Adrenal gland (tissue), 12 donors: ENCODE results near the gene APBA1. TPM values are rescaled to one million over a fixed set of nuclear protein-coding genes. Genes with fewer than 3 reads are reported as not detected.

Experiments
- DNase-seq, 7 donors: peaks; one replicate each; pipeline ENCODE4 v3.0.0-alpha.2; 2019 to 2020
- H3K27ac ChIP-seq, 5 donors: fragments of 200-600 bp; sonication (generic) in 4 of 5; 1 replicate in 3 of 5; 2 replicates in 2 of 5; pipeline versions ENCODE4 v1.5.1 to v1.8.0; 2016 to 2020; ENCODE audit warnings: mild to moderate bottlenecking in 1 of 5
- H3K27me3 ChIP-seq: fragments of 200-600 bp; 2 replicates; pipeline ENCODE4 v1.8.0; 2021
- H3K36me3 ChIP-seq, 2 donors: fragments of 200-600 bp; replicated peaks in 1 of 2; 1 replicate in 1 of 2; 2 replicates in 1 of 2; pipeline versions ENCODE4 v1.5.1 to v1.8.0; 2018 to 2022
- H3K4me1 ChIP-seq, 2 donors: fragments of 200-600 bp; replicated peaks in 1 of 2; 1 replicate in 1 of 2; 2 replicates in 1 of 2; pipeline versions ENCODE4 v1.5.1 to v1.8.0; 2018 to 2021
- H3K4me3 ChIP-seq, 4 donors: fragments of 200-600 bp; sonication (generic) in 3 of 4; one replicate each; pipeline ENCODE4 v1.5.1; 2016 to 2018
- H3K9me3 ChIP-seq, 3 donors: fragments of 200-600 bp; sonication (generic) in 1 of 3; replicated peaks in 1 of 3; 1 replicate in 2 of 3; 2 replicates in 1 of 3; pipeline versions ENCODE4 v1.5.1 to v1.8.0; 2016 to 2021
- CTCF ChIP-seq, 6 experiments: fragments of 450-650 bp in 4 of 6; fragments of 200-600 bp in 2 of 6; sonication (generic) in 1 of 6; IDR thresholded peaks; 1 replicate in 5 of 6; 2 replicates in 1 of 6; pipeline versions ENCODE4 v1.5.1 to v1.8.0; 2016 to 2021; ENCODE audit warnings: antibody characterized with exemption in 6 of 6, mild to moderate bottlenecking in 2 of 6, moderate library complexity in 1 of 6
- POLR2A ChIP-seq, 2 donors: fragments of 450-650 bp; IDR thresholded peaks; one replicate each; pipeline ENCODE4 v1.6.1; 2017; ENCODE audit warnings: antibody characterized with exemption in 2 of 2, mild to moderate bottlenecking in 2 of 2, moderate library complexity in 1 of 2
- WGBS, 4 donors: extraction: QIAGEN DNeasy Blood & Tissue Kit in 2 of 4; methylation state at CpG; one replicate each; pipeline versions ENCODE4 v1.1.5 to v1.1.7; 2013 to 2017; 5-methylcytosine and 5-hydroxymethylcytosine counted together
- intact Hi-C, 2 donors: fragments of 100-400 bp; cut with DNase I; formaldehyde crosslinking; loops; one replicate each; pipeline versions ENCODE4 v1.14.1 to v1.15.0; 2022 to 2023
- polyA plus RNA-seq, 3 donors: library from polyadenylated mRNA; stranded (reverse); fragments of 200-250 nt in 2 of 3; fragments of 350-450 nt in 1 of 3; fragmentation: Illumina TruSeq in 1 of 3; extraction: RNeasy Lipid Tissue Mini Kit (QIAGEN cat#74804) in 1 of 3; gene quantifications; one replicate each; pipeline ENCODE4 v1.2.3, GENCODE V29; 2013 to 2014
- total RNA-seq, 9 donors: library from RNA; depleted of rRNA in 4 of 9; stranded (reverse); fragments of >200 nt in 4 of 9; fragments of 120-200 nt in 1 of 9; fragmentation: NEBNext Ultra II Directional in 1 of 9; extraction: Animal tissue kit (Norgen Biotek cat#: 25700) in 1 of 9; gene quantifications; one replicate each; pipeline versions ENCODE4 v1.1.0 to v1.2.4, GENCODE V29; 2013 to 2023
- donor health status: healthy with polysubstance abuse.
- donor health status: Bipolar disorder and iron deficiency.
- donor health status: DM: yes; HTN: yes; CAD: no.
- donor health status: DM: no; HTN: no; CAD: no.
- donor health status: DM: no; HTN: no; CAD: no.
- donor health status: DM: yes; HTN: yes; CAD: no.

Gene APBA1
- total and polyA plus RNA-seq, 12 donors, result 0.64 to 6.4 (median 3.5) TPM

GRCh38 chr9:69498470-69498869, 173.7 kb downstream of the APBA1 start:
- Histone ChIP-seq H3K4me3 (no peak overlapping the region), H3K36me3 (no peaks in the 10 kb centered on the region), H3K27me3 (no peaks in the 10 kb centered on the region), H3K27ac (no peak overlapping the region), H3K9me3 (no peaks in the 10 kb centered on the region), H3K4me1 (no peaks in the 10 kb centered on the region)
- WGBS, 4 donors, result 82 to 92% (median 84%) methylated on average over 3 of the region's 3 CpGs
- TF ChIP-seq POLR2A (IDR thresholded peaks at IDR 0.05) (no peak), CTCF (IDR thresholded peaks at IDR 0.05) (no peak)
- no peak for DNase-seq
- intact Hi-C loops, result no loop called here

- Histone ChIP-seq H3K27me3 (no peaks in the 10 kb centered on the region), H3K9me3 (no peaks in the 10 kb centered on the region), H3K4me1 (no peaks in the 10 kb centered on the region), H3K4me3 (no peak overlapping the region), H3K27ac (no peak overlapping the region), H3K36me3 (no peaks in the 10 kb centered on the region)
- intact Hi-C loops, result no loop called here
- TF ChIP-seq POLR2A (IDR thresholded peaks at IDR 0.05), result no peak
- no peak for TF ChIP-seq CTCF (IDR thresholded peaks at IDR 0.05)
- DNase-seq, result no peak
- WGBS, 4 donors, result 50 to 73% (median 56%) methylated on average over 4 of the region's 4 CpGs
Measured at GRCh38 chr9:69497816-69498215, 174.4 kb downstream of the APBA1 start.

GRCh38 chr9:69496846-69497450, 175.2 kb downstream of the APBA1 start:
- 84 to 99% (median 95%) methylated on average over 4 of the region's 4 CpGs for WGBS, 4 donors
- intact Hi-C loops, result no loop called here
- no peaks in the 10 kb centered on the region for H3K4me1 ChIP-seq

GRCh38 chr9:69495296-69495695, 176.9 kb downstream of the APBA1 start:
- no peak overlapping the region for H3K27ac ChIP-seq
- no peaks in the 10 kb centered on the region for H3K36me3 ChIP-seq
- no peaks in the 10 kb centered on the region for H3K27me3 ChIP-seq
- H3K4me3 ChIP-seq, result no peak overlapping the region
- DNase-seq, result no peak
- intact Hi-C loops, result no loop called here
- no peaks in the 10 kb centered on the region for H3K4me1 ChIP-seq
- WGBS, 4 donors, result 68 to 74% (median 73%) methylated on average over 10 of the region's 10 CpGs
- no peaks in the 10 kb centered on the region for H3K9me3 ChIP-seq
- TF ChIP-seq POLR2A (IDR thresholded peaks at IDR 0.05), result no peak
- TF ChIP-seq CTCF (IDR thresholded peaks at IDR 0.05), result no peak

More at GRCh38 chr9:69496846-69497450, 175.2 kb downstream of the APBA1 start:
- no peak for DNase-seq
- Histone ChIP-seq H3K9me3 (no peaks in the 10 kb centered on the region), H3K4me3 (no peak overlapping the region), H3K27ac (no peak overlapping the region), H3K36me3 (no peaks in the 10 kb centered on the region), H3K27me3 (no peaks in the 10 kb centered on the region)
- TF ChIP-seq POLR2A (IDR thresholded peaks at IDR 0.05) (no peak), CTCF (IDR thresholded peaks at IDR 0.05) (no peak)
